SK-N-MC (cell line): ENCODE results near the gene LPA.
"Not testable (repeated sequence)": the region's sequence is repeated elsewhere in the genome, so short reads cannot be mapped to it uniquely, and the experiment has no call there.

Source experiments
- DNase-seq: peaks from one replicate; pipeline ENCODE4 v3.0.0-alpha.2; 2011; ENCODE audit warnings: low read depth, low spot score
- H3K27ac ChIP-seq: fragments of 200-600 bp; sonication (generic); 2 replicates; pipeline ENCODE4 v1.5.1; 2016; ENCODE audit warnings: mixed run types
- H3K36me3 ChIP-seq: fragments of 200-600 bp; sonication (generic); 2 replicates; pipeline ENCODE4 v1.6.1; 2017; ENCODE audit warnings: antibody characterized with exemption, low read length, mixed read lengths; ENCODE audit not compliant: insufficient read depth
- H3K4me3 ChIP-seq: fragments of 200-600 bp; sonication (generic); 2 replicates; pipeline ENCODE4 v1.5.1; 2016
- H3K9ac ChIP-seq: fragments of 200-600 bp; sonication (generic); 2 replicates; pipeline ENCODE4 v1.8.0; 2017; ENCODE audit warnings: mixed run types, mixed read lengths; ENCODE audit not compliant: insufficient read length
- H3K9me3 ChIP-seq: fragments of 200-600 bp; sonication (generic); 2 replicates; pipeline ENCODE4 v1.6.1; 2017; ENCODE audit warnings: low read depth, mild to moderate bottlenecking, antibody characterized with exemption, low read length, moderate library complexity, mixed read lengths
- EZH2 ChIP-seq: fragments of 200-600 bp; sonication (generic); IDR thresholded peaks from one replicate; pipeline ENCODE4 v1.6.1; 2017; ENCODE audit warnings: antibody characterized with exemption
- FOXP2 ChIP-seq: optimal IDR thresholded peaks from 2 replicates; pipeline ENCODE3; 2011; ENCODE audit warnings: mild to moderate bottlenecking, moderate library complexity; ENCODE audit not compliant: insufficient read depth; ENCODE audit errors: extremely low read length, control extremely low read depth
- POLR2AphosphoS5 ChIP-seq: IDR thresholded peaks from 2 replicates; pipeline ENCODE4 v1.6.1; 2012; ENCODE audit warnings: mild to moderate bottlenecking, low read depth, low read length, borderline replicate concordance

The LPA gene

DNA sequence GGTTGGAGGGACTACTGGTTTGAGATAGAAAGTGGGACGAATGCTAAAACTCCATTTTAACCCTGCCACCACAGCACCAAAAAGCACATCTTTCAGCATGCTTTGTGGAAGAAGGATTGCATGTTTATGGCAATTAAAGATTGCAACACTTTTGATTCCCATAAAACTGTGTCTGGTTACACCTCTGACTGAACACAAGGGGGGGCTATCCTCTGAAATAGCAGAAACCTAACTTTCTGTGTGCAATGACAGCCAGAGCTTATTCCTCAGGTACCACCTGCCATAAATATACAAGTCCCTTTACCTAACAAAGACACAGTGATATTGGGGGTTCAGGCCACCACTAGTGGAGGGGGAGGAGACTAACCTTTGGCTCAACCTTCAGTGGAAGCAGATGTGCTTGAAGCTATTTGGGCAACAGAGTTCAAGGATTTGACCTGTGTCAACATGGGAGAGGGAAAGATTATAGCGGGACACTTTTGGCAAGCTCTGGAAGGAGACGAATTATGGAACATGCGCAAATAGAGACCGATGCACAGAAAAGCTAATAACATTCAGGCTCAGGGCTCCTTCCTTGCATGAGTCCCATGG lies 28.4 kb upstream of the LPA start:
- no peaks in the 10 kb centered on the region for H3K9me3 ChIP-seq
- TF ChIP-seq POLR2AphosphoS5 (no peak), FOXP2 (no peak), EZH2 (no peak)
- H3K9ac ChIP-seq: no peak overlapping the region
- no peak overlapping the region for H3K4me3 ChIP-seq
- DNase-seq: no peak
- no peak overlapping the region for H3K27ac ChIP-seq
- H3K36me3 ChIP-seq: no peaks in the 10 kb centered on the region

DNA sequence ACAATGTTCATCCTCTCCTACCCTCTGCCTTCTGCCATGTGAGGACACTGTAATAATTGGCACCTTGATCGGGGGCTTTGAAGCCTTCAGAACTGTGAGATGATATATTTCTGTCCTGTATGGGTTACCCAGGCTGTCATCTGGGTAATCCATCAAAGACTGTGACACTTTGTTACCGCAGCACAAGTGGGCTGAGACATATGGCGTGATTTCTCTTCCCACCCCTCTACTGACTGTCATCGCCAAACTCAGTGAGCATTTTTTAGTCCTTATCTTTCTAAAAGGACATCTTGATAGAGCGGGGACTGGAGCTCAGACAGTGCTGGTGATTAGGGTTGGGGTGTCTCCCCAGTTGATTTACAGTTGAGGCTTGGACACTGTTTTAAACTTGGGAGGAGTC lies 27.5 kb upstream of the LPA start:
- Histone ChIP-seq H3K27ac (no peak overlapping the region), H3K36me3 (no peaks in the 10 kb centered on the region), H3K9ac (no peak overlapping the region), H3K9me3 (no peaks in the 10 kb centered on the region), H3K4me3 (no peak overlapping the region)
- TF ChIP-seq FOXP2 (no peak), EZH2 (no peak), POLR2AphosphoS5 (no peak)
- DNase-seq: no peak

DNA sequence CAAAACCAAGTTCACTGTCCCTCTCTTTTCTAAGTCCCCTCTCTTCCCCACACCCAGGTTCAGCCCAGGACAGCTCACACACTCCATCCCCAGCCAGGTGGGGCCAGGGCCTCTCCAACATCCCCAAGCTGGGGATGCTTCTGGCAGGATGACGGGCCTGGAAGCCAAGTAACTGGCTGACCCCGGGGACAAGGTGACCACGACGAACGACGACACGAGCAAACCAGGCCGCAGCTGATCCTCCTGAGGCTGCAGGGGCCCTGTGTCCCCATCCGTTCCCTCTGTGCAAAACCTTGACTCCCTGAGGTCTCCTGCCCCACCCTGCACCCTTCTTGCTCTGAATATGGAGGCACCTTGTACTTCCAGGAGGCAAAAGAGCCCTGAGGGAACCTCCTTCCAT lies 26.4 kb upstream of the LPA start:
- no peaks in the 10 kb centered on the region for H3K36me3 ChIP-seq
- H3K9me3 ChIP-seq: no peaks in the 10 kb centered on the region
- H3K27ac ChIP-seq: no peak overlapping the region
- DNase-seq: no peak
- TF ChIP-seq POLR2AphosphoS5: no peak
- no peak for TF ChIP-seq FOXP2
- TF ChIP-seq EZH2: no peak
- no peak overlapping the region for H3K9ac ChIP-seq
- no peak overlapping the region for H3K4me3 ChIP-seq

DNA sequence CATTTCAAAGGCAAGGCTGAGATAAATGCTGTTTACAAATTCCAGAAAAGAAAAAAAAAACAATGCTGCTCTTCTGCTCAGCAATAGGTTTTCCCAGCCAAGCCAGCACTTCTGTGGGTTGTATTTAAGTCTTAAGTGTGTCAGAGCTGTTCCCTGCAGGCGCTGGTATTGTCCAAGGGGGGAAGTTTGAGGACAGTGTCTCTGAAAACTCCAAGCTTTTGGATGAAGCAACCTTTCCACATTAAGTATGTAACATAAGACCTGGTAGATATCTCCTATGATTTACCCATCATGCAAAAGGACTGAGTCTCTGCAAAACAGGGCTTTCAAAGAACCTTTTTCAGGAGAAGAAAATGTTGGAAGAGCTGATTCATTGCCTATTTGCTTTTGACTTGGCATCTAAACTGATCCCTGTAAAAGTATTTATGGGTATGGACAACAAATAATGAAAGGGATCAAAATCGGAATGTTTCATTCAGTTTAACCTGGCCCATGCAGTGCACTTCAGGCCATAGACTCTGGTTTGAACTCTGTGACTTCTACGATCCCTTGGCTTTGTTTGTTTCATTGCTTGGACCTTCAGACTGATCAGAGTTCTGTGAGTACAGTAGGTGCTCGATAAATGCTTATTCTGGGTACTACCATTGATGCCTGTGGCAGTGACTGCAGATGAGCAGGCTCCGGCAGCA lies 21.8 kb upstream of the LPA start:
- H3K27ac ChIP-seq: no peak overlapping the region
- no peak for DNase-seq
- H3K4me3 ChIP-seq: no peak overlapping the region
- TF ChIP-seq POLR2AphosphoS5: no peak
- no peak for TF ChIP-seq FOXP2
- TF ChIP-seq EZH2: no peak
- H3K9me3 ChIP-seq: no peaks in the 10 kb centered on the region
- H3K36me3 ChIP-seq: no peaks in the 10 kb centered on the region
- H3K9ac ChIP-seq: no peak overlapping the region

DNA sequence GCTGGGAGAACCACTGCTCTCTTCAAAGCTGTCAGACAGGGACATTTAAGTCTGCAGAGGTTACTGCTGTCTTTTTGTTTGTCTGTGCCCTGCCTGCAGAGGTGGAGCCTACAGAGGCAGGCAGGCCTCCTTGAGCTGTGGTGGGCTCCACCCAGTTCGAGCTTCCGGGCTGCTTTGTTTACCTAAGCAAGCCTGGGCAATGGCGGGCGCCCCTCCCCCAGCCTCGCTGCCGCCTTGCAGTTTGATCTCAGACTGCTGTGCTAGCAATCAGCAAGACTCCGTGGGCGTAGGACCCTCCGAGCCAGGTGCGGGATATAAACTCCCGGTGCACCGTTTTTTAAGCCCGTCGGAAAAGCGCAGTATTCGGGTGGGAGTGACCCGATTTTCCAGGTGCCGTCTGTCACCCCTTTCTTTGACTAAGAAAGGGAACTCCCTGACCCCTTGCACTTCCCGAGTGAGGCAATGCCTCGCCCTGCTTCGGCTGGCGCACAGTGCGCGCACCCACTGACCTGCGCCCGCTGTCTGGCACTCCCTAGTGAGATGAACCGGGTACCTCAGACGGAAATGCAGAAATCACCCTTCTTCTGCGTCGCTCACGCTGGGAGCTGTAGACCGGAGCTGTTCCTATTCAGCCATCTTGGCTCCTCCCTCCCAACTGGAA lies 21.2 kb upstream of the LPA start:
- DNase-seq, H3K36me3 ChIP-seq, H3K4me3 ChIP-seq: not testable (repeated sequence)

DNA sequence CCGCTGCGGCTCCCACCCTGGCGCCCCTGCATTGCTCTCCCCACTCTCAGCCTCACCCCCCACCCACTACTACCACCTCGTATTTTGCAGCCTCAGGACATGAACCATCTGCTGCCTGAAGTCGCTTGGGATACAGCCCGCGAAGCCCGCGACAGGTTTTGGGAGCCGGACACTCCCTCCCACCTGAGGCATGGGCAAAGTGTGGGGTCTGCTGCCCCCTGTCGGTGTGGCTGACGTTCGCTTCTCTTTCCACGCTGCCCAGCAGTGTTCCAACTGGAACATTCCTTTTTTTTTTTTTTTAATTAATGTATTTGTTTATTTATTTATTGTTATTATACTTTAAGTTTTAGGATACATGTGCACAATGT lies 15.3 kb upstream of the LPA start:
- no peak overlapping the region for H3K27ac ChIP-seq
- H3K36me3 ChIP-seq: no peaks in the 10 kb centered on the region
- no peak overlapping the region for H3K9ac ChIP-seq
- no peak for DNase-seq
- no peak for TF ChIP-seq FOXP2
- no peak for TF ChIP-seq POLR2AphosphoS5
- no peak for TF ChIP-seq EZH2
- H3K9me3 ChIP-seq: no peaks in the 10 kb centered on the region
- no peak overlapping the region for H3K4me3 ChIP-seq

More for the DNA sequence above, 21.2 kb upstream of the LPA start:
- H3K27ac ChIP-seq, H3K9me3 ChIP-seq, H3K9ac ChIP-seq: not testable (repeated sequence)

DNA sequence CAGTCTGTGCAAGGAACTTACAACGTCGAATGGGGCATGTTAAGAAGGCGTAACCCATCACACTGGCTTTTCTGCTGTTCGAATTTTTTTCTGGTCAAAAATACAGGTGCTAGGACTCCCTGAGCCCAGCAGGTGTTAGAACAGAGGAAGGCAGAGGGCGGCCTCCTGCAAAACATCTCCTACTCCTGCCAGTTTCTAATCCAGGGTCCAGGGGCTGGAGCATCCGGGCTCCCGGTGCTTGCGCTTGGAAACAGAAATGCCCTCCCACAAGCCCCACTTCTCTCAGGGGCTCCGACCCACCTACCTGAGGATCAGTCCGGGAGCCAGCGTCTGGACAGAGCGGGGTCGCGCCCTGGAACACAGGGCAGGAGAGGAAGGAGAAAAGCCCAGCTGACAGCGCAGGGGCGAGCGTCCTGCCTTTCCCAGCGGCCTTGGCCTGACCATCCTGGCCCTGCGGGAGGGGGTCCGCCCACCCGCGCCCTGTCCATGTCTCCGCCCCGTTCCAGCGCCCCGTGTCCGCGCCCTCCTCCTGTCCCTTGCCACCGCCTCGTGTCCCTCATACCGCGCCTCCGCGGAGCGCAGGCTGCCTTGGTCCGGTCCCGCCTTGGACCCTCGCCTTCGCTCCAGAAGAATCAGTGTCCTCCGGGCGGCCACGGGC lies 14.8 kb upstream of the LPA start:
- Histone ChIP-seq H3K9me3 (no peaks in the 10 kb centered on the region), H3K36me3 (no peaks in the 10 kb centered on the region), H3K4me3 (no peak overlapping the region), H3K27ac (no peak overlapping the region), H3K9ac (no peak overlapping the region)
- DNase-seq: no peak
- TF ChIP-seq EZH2 (no peak), POLR2AphosphoS5 (no peak), FOXP2 (no peak)

DNA sequence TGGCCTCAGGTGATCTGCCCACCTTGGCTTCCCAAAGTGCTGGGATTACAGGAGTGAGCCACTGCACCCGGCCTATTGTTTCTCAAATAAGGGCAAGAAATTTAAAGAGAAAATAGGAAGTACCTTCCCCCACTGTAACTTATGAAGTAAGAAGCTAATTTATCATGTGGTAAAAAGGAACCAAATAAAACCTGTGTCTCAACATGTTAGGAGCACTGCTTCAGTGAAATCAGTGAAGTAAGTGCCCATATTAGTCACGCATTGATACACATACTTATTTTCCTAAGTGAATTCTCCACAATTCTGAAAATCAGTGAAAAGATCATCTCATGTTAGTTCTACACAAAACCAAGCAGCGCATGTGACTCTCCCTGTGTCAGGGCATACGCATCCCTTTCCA lies 14.2 kb upstream of the LPA start:
- TF ChIP-seq FOXP2 (no peak), EZH2 (no peak), POLR2AphosphoS5 (no peak)

DNA sequence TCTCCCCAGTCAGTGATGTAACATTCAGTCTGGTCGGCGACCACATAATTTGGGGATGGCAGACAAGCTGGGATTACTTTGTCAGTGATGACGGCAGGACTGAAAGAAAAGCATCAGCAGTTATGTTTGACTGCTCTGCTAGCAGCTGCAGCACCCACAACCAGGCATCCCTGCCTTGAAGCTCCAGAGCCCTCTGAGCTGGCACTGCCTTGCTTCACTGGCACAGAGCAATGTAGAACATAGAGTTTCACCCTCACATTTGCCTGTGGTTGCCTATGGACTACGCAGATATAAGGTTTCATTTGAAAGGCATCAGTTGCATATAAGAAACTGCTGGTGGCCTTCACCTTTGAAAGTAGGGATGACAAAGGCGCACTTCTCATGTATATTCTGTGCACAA lies 12.3 kb upstream of the LPA start:
- not testable (repeated sequence) for H3K36me3 ChIP-seq, H3K9ac ChIP-seq, H3K27ac ChIP-seq, DNase-seq, H3K4me3 ChIP-seq, H3K9me3 ChIP-seq

More for the DNA sequence above, 14.2 kb upstream of the LPA start:
- Histone ChIP-seq H3K36me3 (no peaks in the 10 kb centered on the region), H3K9ac (no peak overlapping the region), H3K27ac (no peak overlapping the region), H3K9me3 (no peaks in the 10 kb centered on the region), H3K4me3 (no peak overlapping the region)
- DNase-seq: no peak
